Measurements from ENCODE around the gene THYN1. TPM values are rescaled to one million over a fixed set of nuclear protein-coding genes. Genes with fewer than 3 reads are reported as not detected.
"Not testable (repeated sequence)": the region's sequence is repeated elsewhere in the genome, so short reads cannot be mapped to it uniquely, and the experiment has no call there.

Gene THYN1
- total RNA-seq, 1 donor from 2014 or later, result 69.6 TPM

DNA sequence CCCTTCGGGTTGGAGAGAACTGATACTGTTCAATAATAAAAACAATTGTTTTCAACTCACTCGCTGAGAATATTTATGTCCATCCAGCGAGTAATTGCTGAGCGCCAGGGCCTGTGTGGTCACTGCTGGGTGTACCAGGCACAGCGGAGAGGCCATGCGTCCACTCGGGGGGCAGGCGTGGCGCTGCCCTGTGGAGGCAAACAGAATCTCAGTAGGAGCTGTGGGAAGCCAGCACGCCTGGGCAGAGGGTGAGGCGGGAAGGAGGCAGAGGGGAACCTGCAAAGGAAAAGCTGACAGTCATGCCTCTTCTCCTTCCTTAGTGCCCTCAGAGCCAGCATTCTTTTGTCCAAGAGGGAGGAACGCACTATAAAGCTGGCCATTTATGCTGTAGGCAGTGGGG is 34.4 kb upstream of the THYN1 start:
- no peak for DNase-seq (ENCODE audit: low spot score, unreplicated experiment)
- no peaks in the 10 kb centered on the region for H3K9me3 Mint-ChIP-seq (ENCODE audit: low read depth)
- H3K27me3 Mint-ChIP-seq, result peaks cover 18% of the 10 kb centered on the region
- no peak overlapping the region for H3K27ac Mint-ChIP-seq
- H3K4me1 Mint-ChIP-seq (ENCODE audit: low read depth), result no peaks in the 10 kb centered on the region
- H3K36me3 Mint-ChIP-seq (ENCODE audit: insufficient read depth), result no peaks in the 10 kb centered on the region
- no peak overlapping the region for H3K4me3 Mint-ChIP-seq (ENCODE audit: low read depth)
- TF ChIP-seq, protein P1, sequence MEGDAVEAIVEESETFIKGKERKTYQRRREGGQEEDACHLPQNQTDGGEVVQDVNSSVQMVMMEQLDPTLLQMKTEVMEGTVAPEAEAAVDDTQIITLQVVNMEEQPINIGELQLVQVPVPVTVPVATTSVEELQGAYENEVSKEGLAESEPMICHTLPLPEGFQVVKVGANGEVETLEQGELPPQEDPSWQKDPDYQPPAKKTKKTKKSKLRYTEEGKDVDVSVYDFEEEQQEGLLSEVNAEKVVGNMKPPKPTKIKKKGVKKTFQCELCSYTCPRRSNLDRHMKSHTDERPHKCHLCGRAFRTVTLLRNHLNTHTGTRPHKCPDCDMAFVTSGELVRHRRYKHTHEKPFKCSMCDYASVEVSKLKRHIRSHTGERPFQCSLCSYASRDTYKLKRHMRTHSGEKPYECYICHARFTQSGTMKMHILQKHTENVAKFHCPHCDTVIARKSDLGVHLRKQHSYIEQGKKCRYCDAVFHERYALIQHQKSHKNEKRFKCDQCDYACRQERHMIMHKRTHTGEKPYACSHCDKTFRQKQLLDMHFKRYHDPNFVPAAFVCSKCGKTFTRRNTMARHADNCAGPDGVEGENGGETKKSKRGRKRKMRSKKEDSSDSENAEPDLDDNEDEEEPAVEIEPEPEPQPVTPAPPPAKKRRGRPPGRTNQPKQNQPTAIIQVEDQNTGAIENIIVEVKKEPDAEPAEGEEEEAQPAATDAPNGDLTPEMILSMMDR (IDR thresholded peaks at IDR 0.05; ENCODE audit: unreplicated experiment), result no peak

DNA sequence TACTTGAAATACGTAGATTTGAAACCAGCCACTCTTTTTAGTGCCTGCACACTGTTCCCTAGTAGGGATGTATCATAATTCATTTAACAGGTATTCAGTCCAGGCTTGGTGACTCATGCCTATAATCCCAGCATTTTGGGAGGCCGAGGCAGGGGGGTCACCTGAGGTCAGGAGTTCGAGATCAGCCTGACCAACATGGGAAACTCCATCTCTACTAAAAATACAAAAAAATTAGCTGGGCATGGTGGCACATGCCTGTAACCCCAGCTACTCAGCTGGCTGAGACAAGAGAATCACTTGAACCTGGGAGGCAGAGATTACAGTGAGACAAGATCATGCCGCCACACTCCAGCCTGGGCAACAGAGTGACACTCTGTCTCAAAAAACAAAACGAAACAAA is 31.2 kb upstream of the THYN1 start:
- not testable (repeated sequence) for H3K9me3 Mint-ChIP-seq (ENCODE audit: low read depth); H3K4me3 Mint-ChIP-seq (ENCODE audit: low read depth); H3K36me3 Mint-ChIP-seq (ENCODE audit: insufficient read depth); DNase-seq (ENCODE audit: low spot score, unreplicated experiment); H3K27ac Mint-ChIP-seq; H3K4me1 Mint-ChIP-seq (ENCODE audit: low read depth)
- peaks cover 39% of the 10 kb centered on the region for H3K27me3 Mint-ChIP-seq

DNA sequence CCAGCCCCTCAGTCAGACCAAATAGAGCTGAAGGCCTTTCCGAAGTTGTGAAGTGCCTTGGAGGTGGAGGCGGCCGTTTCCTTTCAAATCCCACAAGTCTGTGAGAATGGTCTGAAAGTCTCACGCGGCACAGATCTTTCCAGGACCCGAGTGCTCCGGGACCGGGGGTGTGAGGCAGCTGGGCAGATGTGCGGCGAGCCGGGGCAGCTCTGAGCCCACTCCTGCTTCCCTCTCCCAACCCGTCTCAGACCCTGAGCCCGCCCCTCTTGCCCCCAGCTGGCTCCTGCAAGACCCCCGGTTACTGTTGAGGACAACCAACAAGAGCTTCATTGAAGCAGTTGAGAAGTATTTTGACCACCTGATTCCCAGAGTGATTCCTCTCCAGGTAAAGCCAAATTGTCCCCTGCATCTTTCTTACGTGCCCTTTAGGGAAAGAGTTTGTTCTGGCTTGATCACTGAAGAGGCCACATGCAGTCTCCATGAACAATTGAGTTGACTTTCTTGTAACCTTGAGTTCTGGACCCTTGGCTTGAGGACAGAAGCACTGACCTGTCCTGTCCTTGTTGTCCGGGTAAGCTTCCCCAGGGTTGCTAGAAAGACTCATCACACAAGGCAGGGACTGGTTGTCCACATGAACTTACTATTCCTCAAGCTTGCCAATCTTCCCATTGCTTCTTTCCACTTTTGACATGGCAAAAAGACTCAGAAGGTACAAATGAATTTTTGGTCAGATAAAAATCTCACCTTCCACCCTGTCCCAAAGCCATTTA is 30.5 kb upstream of the THYN1 start:
- TF ChIP-seq, protein P1 (IDR thresholded peaks at IDR 0.05; ENCODE audit: unreplicated experiment), result no peak
- no peak for DNase-seq (ENCODE audit: low spot score, unreplicated experiment)
- no peak overlapping the region for H3K4me3 Mint-ChIP-seq (ENCODE audit: low read depth)
- no peak overlapping the region for H3K27ac Mint-ChIP-seq
- no peaks in the 10 kb centered on the region for H3K9me3 Mint-ChIP-seq (ENCODE audit: low read depth)
- H3K36me3 Mint-ChIP-seq (ENCODE audit: insufficient read depth), result no peaks in the 10 kb centered on the region
- peaks cover 42% of the 10 kb centered on the region for H3K27me3 Mint-ChIP-seq
- H3K4me1 Mint-ChIP-seq (ENCODE audit: low read depth), result no peaks in the 10 kb centered on the region

DNA sequence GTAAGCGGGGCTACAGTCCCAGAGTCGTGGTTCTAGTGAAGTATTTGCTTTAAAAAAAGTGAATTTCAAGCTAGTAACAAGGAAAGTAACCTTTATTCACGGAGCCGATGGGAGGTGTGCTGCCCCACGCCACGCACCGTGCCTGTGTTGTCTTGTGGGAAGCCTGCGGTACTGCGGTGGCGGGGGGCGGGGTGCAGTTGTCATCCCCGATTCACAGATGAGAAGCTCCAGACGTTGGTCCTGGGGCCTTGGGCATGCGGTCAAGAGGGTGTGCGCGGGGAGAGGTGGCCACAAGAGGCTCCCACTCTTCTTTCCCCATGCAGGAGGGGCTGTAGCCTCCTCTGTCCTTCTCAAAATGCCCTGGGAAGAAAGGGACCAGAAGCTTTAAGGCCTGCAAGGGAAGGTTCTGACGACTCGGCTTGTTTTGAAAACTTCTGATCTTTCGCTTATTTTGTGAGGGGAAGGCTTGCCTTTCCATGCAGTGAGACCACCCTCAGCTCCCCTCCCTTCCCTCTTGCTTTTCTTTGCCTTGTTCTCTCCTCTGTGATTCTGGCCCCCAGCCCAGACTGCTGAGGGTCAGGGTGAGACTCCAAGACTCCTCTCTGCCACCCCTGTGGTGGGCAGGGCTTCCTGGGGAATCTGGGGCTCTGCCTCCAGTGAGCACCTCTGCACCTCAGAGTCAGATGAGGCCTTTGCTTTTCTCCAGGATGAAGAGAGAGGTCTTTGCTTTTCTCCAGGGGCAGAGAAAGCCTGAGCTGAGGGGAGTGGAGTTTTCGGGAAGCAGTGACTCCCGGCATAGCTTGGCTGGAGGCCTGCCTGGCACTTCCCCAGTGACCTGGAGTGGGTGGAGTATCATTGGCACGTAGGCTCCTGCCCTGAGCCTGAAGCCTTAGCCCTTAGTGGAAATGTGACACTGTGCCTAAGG is 29.2 kb upstream of the THYN1 start:
- H3K27ac Mint-ChIP-seq, result peak overlapping the region; percentile 31
- TF ChIP-seq, protein P1 (IDR thresholded peaks at IDR 0.05; ENCODE audit: unreplicated experiment), result no peak
- peaks cover 49% of the 10 kb centered on the region for H3K27me3 Mint-ChIP-seq
- DNase-seq (ENCODE audit: low spot score, unreplicated experiment), result no peak
- H3K36me3 Mint-ChIP-seq (ENCODE audit: insufficient read depth), result no peaks in the 10 kb centered on the region
- H3K9me3 Mint-ChIP-seq (ENCODE audit: low read depth), result no peaks in the 10 kb centered on the region
- H3K4me1 Mint-ChIP-seq (ENCODE audit: low read depth), result peaks cover under 1% of the 10 kb centered on the region
- no peak overlapping the region for H3K4me3 Mint-ChIP-seq (ENCODE audit: low read depth)

DNA sequence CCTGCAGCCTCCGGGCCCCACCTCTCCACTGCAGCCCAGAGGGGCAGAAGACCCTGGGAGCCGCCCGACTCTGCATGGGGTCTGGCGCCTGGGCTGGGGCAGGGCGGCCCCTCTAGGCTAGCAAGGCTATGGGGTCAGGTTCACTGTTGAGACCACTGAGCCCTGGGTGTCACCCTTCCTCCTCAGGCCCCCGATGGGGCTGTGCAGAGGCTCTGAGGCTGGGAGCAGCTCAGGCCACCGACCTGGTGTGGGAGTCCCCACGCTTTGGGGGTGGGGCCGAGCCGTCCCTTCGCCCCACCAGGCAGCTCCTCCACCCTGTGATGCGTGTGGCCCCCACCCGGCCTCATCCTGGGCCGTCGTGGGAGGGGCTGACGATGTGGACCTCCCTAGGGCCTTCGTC is 28.5 kb upstream of the THYN1 start:
- not testable (repeated sequence) for DNase-seq (ENCODE audit: low spot score, unreplicated experiment); H3K27ac Mint-ChIP-seq; H3K36me3 Mint-ChIP-seq (ENCODE audit: insufficient read depth); H3K4me1 Mint-ChIP-seq (ENCODE audit: low read depth); H3K9me3 Mint-ChIP-seq (ENCODE audit: low read depth); H3K4me3 Mint-ChIP-seq (ENCODE audit: low read depth)
- H3K27me3 Mint-ChIP-seq, result peaks cover 53% of the 10 kb centered on the region

DNA sequence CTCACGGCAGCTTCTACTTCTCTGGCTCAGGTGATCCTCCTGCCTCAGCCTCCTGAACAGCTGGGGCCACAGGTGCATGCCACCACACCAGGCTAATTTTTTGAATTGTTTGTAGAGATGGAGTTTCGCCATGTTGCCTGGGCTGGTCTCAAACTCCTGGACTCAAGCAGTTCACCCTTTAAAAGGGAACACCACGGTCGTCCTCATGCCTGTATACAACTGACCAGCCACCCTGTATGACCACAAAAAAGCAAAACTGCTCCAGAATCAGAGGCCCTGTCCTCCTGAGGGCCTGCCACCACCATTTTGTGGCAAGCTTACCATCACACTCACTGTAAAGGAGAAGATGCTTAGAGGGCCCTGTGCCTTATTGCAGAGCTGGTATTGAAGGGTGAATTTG is 25.2 kb upstream of the THYN1 start:
- H3K36me3 Mint-ChIP-seq (ENCODE audit: insufficient read depth), result no peaks in the 10 kb centered on the region
- TF ChIP-seq, protein P1 (IDR thresholded peaks at IDR 0.05; ENCODE audit: unreplicated experiment), result no peak
- H3K4me3 Mint-ChIP-seq (ENCODE audit: low read depth), result no peak overlapping the region
- H3K9me3 Mint-ChIP-seq (ENCODE audit: low read depth), result no peaks in the 10 kb centered on the region
- peaks cover 4% of the 10 kb centered on the region for H3K4me1 Mint-ChIP-seq (ENCODE audit: low read depth)
- no peak overlapping the region for H3K27ac Mint-ChIP-seq
- peaks cover 73% of the 10 kb centered on the region for H3K27me3 Mint-ChIP-seq
- no peak for DNase-seq (ENCODE audit: low spot score, unreplicated experiment)
